RWPE1 (cell line): Measurements from ENCODE around the gene PAX3.

Experiments used
- CTCF ChIA-PET: fragments of 350-600 bp; sonication (Branson Sonifier 250); formaldehyde crosslinking; extraction: SDS; loops from one replicate; lab custom pipeline; 2021; lab: Yijun Ruan, JAX
- POLR2A ChIA-PET: fragments of 400-600 bp; formaldehyde crosslinking; extraction: SDS; loops from one replicate; lab custom pipeline; 2020; ENCODE audit warnings: antibody characterized with exemption; ENCODE audit not compliant: low non-redundant PET; lab: Yijun Ruan, JAX
- DNase-seq: peaks from one replicate; pipeline ENCODE4 v3.0.0; 2012; ENCODE audit warnings: low spot score
- H3K27ac ChIP-seq: fragments of 450-650 bp; 2 replicates; pipeline ENCODE4 v1.5.1; 2017
- CTCF ChIP-seq: fragments of 450-650 bp; conservative IDR thresholded peaks from 2 replicates; pipeline ENCODE4 v1.5.1; 2017; ENCODE audit warnings: low read depth, mild to moderate bottlenecking

The PAX3 gene

GRCh38 chr2:222318712-222319585 lies 20.2 kb upstream of the PAX3 start:
- TF ChIP-seq CTCF = peak; percentile 41
- ChIA-PET POLR2A (no interaction called here), CTCF (interaction anchor here (0.6 to 1.5 kb wide), 10 partner anchors 131 to 550 kb away, joined by 3 to 17 read pairs (median 4); no protein-coding TSS in a partner anchor)
- DNase-seq = no peak
- H3K27ac ChIP-seq = peak overlapping the region; percentile 70

GRCh38 chr2:222318026-222318711 lies 19.4 kb upstream of the PAX3 start:
- TF ChIP-seq CTCF = peak; percentile 60
- ChIA-PET CTCF (interaction anchor here (0.6 to 1.5 kb wide), 14 partner anchors 24 to 707 kb away, joined by 3 to 17 read pairs (median 4); no protein-coding TSS in a partner anchor), POLR2A (interaction anchor here (0.6 kb wide), 1 partner anchor 165 kb away, joined by 3 read pairs; no protein-coding TSS in a partner anchor)
- peak overlapping the region; percentile 70 for H3K27ac ChIP-seq
- peak; percentile 71 for DNase-seq

- no peak for DNase-seq
- ChIA-PET POLR2A (no interaction called here), CTCF (no interaction called here)
- no peak overlapping the region for H3K27ac ChIP-seq
- TF ChIP-seq CTCF = no peak
Observed at GRCh38 chr2:222315443-222316121, 16.8 kb upstream of the PAX3 start.

GRCh38 chr2:222313816-222314215 lies 15.0 kb upstream of the PAX3 start:
- H3K27ac ChIP-seq = no peak overlapping the region
- TF ChIP-seq CTCF = no peak
- ChIA-PET POLR2A (no interaction called here), CTCF (interaction anchor here (0.7 to 1.1 kb wide), 2 partner anchors 169 to 297 kb away, joined by 3 to 4 read pairs; no protein-coding TSS in a partner anchor)
- DNase-seq = no peak

- DNase-seq = no peak
- no peak overlapping the region for H3K27ac ChIP-seq
- ChIA-PET POLR2A (no interaction called here), CTCF (interaction anchor here (1.3 kb wide), 1 partner anchor 273 kb away, joined by 4 read pairs; no protein-coding TSS in a partner anchor)
- no peak for TF ChIP-seq CTCF
Observed at GRCh38 chr2:222311978-222312738, 13.4 kb upstream of the PAX3 start.
